HCT116 (cell line): ENCODE data around the gene HRG. TPM values are rescaled to one million over a fixed set of nuclear protein-coding genes. Genes with fewer than 3 reads are reported as not detected.

Source experiments
- ATAC-seq: fragments of 200-7000 bp; cut with Tn5 transposase; 2 replicates; pipeline ENCODE4 v1.9.1; 2020; ENCODE audit warnings: mild to moderate bottlenecking, moderate library complexity
- BruUV-seq: library from RNA; stranded (reverse); fragments of 400-500 nt; replicated peaks from 2 replicates; lab custom pipeline; 2021; lab: Mats Ljungman, UMichigan
- CTCF ChIA-PET: fragments of 300-600 bp; sonication (Branson Sonifier 250); formaldehyde crosslinking; loops from one replicate; lab custom pipeline; 2021; ENCODE audit warnings: antibody characterized with exemption; lab: Charles Lee
- POLR2A ChIA-PET: fragments of 300-600, 350-600 bp; sonication (Branson Sonifier 250); formaldehyde crosslinking; loops from one replicate; lab custom pipeline; 2021; ENCODE audit warnings: antibody characterized with exemption; lab: Charles Lee
- RAD21 ChIA-PET, 2 experiments: fragments of 300-600 bp; sonication (Branson Sonifier 250); formaldehyde crosslinking; loops; one replicate each; lab custom pipeline; 2023; ENCODE audit warnings: low total read pairs in 2 of 2; ENCODE audit not compliant: uncharacterized antibody in 2 of 2, unreplicated experiment in 2 of 2, low non-redundant PET in 1 of 2; lab: Charles Lee
- DNase-seq: peaks from one replicate; pipeline ENCODE4 v3.0.0-alpha.2; 2010; ENCODE audit warnings: low read depth, low spot score
- H2AFZ ChIP-seq: fragments of 200-600 bp; shearing (Covaris generic), sonication (generic); 2 replicates; pipeline ENCODE4 v1.6.1; 2017; ENCODE audit warnings: low read depth, mixed run types, mixed read lengths, antibody characterized with exemption, low read length; ENCODE audit not compliant: poor library complexity, severe bottlenecking
- H3K27ac ChIP-seq: 2 replicates; pipeline ENCODE4 v1.5.1; 2012; ENCODE audit warnings: low read depth, low read length
- H3K27me3 ChIP-seq: fragments of 200-600 bp; sonication (generic); 2 replicates; pipeline ENCODE4 v1.6.1; 2016; ENCODE audit warnings: mixed run types, low read length, mixed read lengths; ENCODE audit not compliant: insufficient read depth
- H3K36me3 ChIP-seq, 2 experiments: fragments of 200-500 bp in 1 of 2; fragments of 200-600 bp in 1 of 2; sonication (Bioruptor generic) in 1 of 2; sonication (generic) in 1 of 2; 2 replicates each; pipeline versions ENCODE4 v1.5.1 to v1.6.1; 2014 to 2016; ENCODE audit warnings: low read length in 2 of 2, inconsistent platforms in 1 of 2, mixed read lengths in 1 of 2, mixed run types in 1 of 2; ENCODE audit not compliant: insufficient read depth in 2 of 2, control insufficient read depth in 1 of 2
- H3K4me1 ChIP-seq, 2 experiments: fragments of 200-600 bp in 1 of 2; sonication (generic) in 1 of 2; 2 replicates each; pipeline versions ENCODE4 v1.5.1 to v1.6.1; 2012 to 2017; ENCODE audit warnings: low read length in 2 of 2, inconsistent platforms in 1 of 2, mild to moderate bottlenecking in 1 of 2, mixed read lengths in 1 of 2, mixed run types in 1 of 2, moderate library complexity in 1 of 2; ENCODE audit not compliant: insufficient read depth in 2 of 2, control insufficient read depth in 1 of 2
- H3K4me2 ChIP-seq: fragments of 200-600 bp; sonication (generic); 2 replicates; pipeline ENCODE4 v1.6.1; 2017; ENCODE audit warnings: mixed run types, low read length, mixed read lengths
- H3K4me3 ChIP-seq, 2 experiments: fragments of 200-600 bp in 1 of 2; sonication (generic) in 1 of 2; replicated peaks in 1 of 2; 2 replicates each; pipeline ENCODE4 v1.5.1; 2011 to 2016; ENCODE audit warnings: low read length in 2 of 2, control low read depth in 1 of 2, low read depth in 1 of 2, mild to moderate bottlenecking in 1 of 2, mixed read lengths in 1 of 2, mixed run types in 1 of 2
- H3K79me2 ChIP-seq: fragments of 200-600 bp; sonication (generic); 2 replicates; pipeline ENCODE4 v1.6.1; 2017; ENCODE audit warnings: mild to moderate bottlenecking, mixed run types, low read length, moderate library complexity, mixed read lengths; ENCODE audit not compliant: insufficient read depth
- H3K9ac ChIP-seq: fragments of 200-600 bp; sonication (generic); 2 replicates; pipeline ENCODE4 v1.6.1; 2016; ENCODE audit warnings: low read length, mixed read lengths
- H3K9me2 ChIP-seq: fragments of 200-600 bp; sonication (generic), shearing (Covaris generic); 2 replicates; pipeline ENCODE4 v1.6.1; 2017; ENCODE audit warnings: mixed run types, mild to moderate bottlenecking, moderate library complexity; ENCODE audit not compliant: insufficient read depth
- H3K9me3 ChIP-seq, 2 experiments: fragments of 200-500 bp in 1 of 2; fragments of 200-600 bp in 1 of 2; sonication (Bioruptor generic) in 1 of 2; sonication (generic) in 1 of 2; 2 replicates each; pipeline ENCODE4 v1.6.1; 2014 to 2017; ENCODE audit warnings: low read length in 2 of 2, mixed read lengths in 2 of 2, inconsistent platforms in 1 of 2, low read depth in 1 of 2, mild to moderate bottlenecking in 1 of 2, mixed run types in 1 of 2, moderate library complexity in 1 of 2; ENCODE audit not compliant: control insufficient read depth in 1 of 2, insufficient read depth in 1 of 2
- H4K20me1 ChIP-seq: fragments of 200-600 bp; sonication (generic), shearing (Covaris generic); 2 replicates; pipeline ENCODE4 v1.6.1; 2017; ENCODE audit warnings: mixed run types, mild to moderate bottlenecking, moderate library complexity; ENCODE audit not compliant: insufficient read depth
- CBX3 ChIP-seq: IDR thresholded peaks from 2 replicates; pipeline ENCODE4 v1.6.1; 2012; ENCODE audit warnings: low read depth
- CEBPB ChIP-seq: IDR thresholded peaks from 2 replicates; pipeline ENCODE4 v1.6.1; 2012; ENCODE audit warnings: low read depth
- EGR1 ChIP-seq: IDR thresholded peaks from 2 replicates; pipeline ENCODE4 v1.6.1; 2012; ENCODE audit warnings: low read depth
- ELF1 ChIP-seq: IDR thresholded peaks from 2 replicates; pipeline ENCODE4 v1.6.1; 2012; ENCODE audit warnings: low read depth, borderline replicate concordance
- EZH2 ChIP-seq: fragments of 200-600 bp; sonication (generic); IDR thresholded peaks from 2 replicates; pipeline ENCODE4 v1.6.1; 2017; ENCODE audit warnings: antibody characterized with exemption, mixed run types
- EZH2phosphoT487 ChIP-seq: fragments of 200-600 bp; IDR thresholded peaks from 2 replicates; pipeline ENCODE4 v1.6.1; 2018; ENCODE audit warnings: antibody characterized with exemption, borderline replicate concordance
- FOSL1 ChIP-seq: IDR thresholded peaks from 2 replicates; pipeline ENCODE4 v1.6.1; 2012; ENCODE audit warnings: low read depth
- JUND ChIP-seq: IDR thresholded peaks from 2 replicates; pipeline ENCODE4 v1.6.1; 2012
- POLR2A ChIP-seq: IDR thresholded peaks from 2 replicates; pipeline ENCODE4 v1.7.0; 2011; ENCODE audit warnings: borderline replicate concordance; ENCODE audit not compliant: insufficient read depth, insufficient read length; ENCODE audit errors: extremely low read depth
- POLR2AphosphoS5 ChIP-seq: IDR thresholded peaks from 2 replicates; pipeline ENCODE4 v1.6.1; 2011; ENCODE audit warnings: mild to moderate bottlenecking, low read depth, low read length, moderate library complexity
- SIN3A ChIP-seq: IDR thresholded peaks from 2 replicates; pipeline ENCODE4 v1.6.1; 2012; ENCODE audit warnings: low read depth
- SRF ChIP-seq: IDR thresholded peaks from 2 replicates; pipeline ENCODE4 v1.6.1; 2012; ENCODE audit warnings: low read depth
- TCF7L2 ChIP-seq: IDR thresholded peaks from 2 replicates; pipeline ENCODE4 v1.7.0; 2011; ENCODE audit warnings: borderline replicate concordance, inconsistent platforms; ENCODE audit not compliant: insufficient read depth, insufficient read length; ENCODE audit errors: extremely low read depth
- YY1 ChIP-seq: IDR thresholded peaks from 2 replicates; pipeline ENCODE4 v1.6.1; 2011; ENCODE audit warnings: low read length, low read depth, moderate library complexity, mild to moderate bottlenecking; ENCODE audit not compliant: insufficient replicate concordance; ENCODE audit errors: extremely low read depth
- ZFX ChIP-seq: fragments of 450-650 bp; IDR thresholded peaks from 2 replicates; pipeline ENCODE4 v1.6.1; 2017
- intact Hi-C: fragments of 100-400 bp; cut with micrococcal nuclease; formaldehyde crosslinking; loops from 2 replicates; pipeline ENCODE4 v1.10.0; 2022
- total RNA-seq: library from RNA; stranded (reverse); gene quantifications from one replicate; pipeline ENCODE4 v1.2.1, GENCODE V29; 2021; ENCODE audit not compliant: unreplicated experiment
- TF ChIP-seq, protein P1 (sequence below), 3 experiments: fragments of 200-600 bp in 1 of 3; sonication (generic) in 1 of 3; IDR thresholded peaks in 2 of 3; conservative IDR thresholded peaks in 1 of 3; 2 replicates each; pipeline ENCODE4 v1.5.1; 2012 to 2017; ENCODE audit warnings: low read depth in 2 of 3, low read length in 2 of 3, antibody characterized with exemption in 1 of 3, borderline replicate concordance in 1 of 3, control low read depth in 1 of 3, mild to moderate bottlenecking in 1 of 3, mixed read lengths in 1 of 3, mixed run types in 1 of 3, moderate library complexity in 1 of 3; ENCODE audit not compliant: insufficient read depth in 1 of 3
- TF ChIP-seq, protein P2 (sequence below): IDR thresholded peaks from 2 replicates; pipeline ENCODE4 v1.6.1; 2012
- TF ChIP-seq, protein P3 (sequence below): IDR thresholded peaks from 2 replicates; pipeline ENCODE4 v1.6.1; 2011; ENCODE audit warnings: mild to moderate bottlenecking, low read length, moderate library complexity; ENCODE audit not compliant: insufficient replicate concordance; ENCODE audit errors: extremely low read depth
- TF ChIP-seq, protein P4 (sequence below): IDR thresholded peaks from 2 replicates; pipeline ENCODE4 v1.6.1; 2012

The HRG gene
- total RNA-seq, 1 experiment from 2014 or later: 0.42 TPM

DNA sequence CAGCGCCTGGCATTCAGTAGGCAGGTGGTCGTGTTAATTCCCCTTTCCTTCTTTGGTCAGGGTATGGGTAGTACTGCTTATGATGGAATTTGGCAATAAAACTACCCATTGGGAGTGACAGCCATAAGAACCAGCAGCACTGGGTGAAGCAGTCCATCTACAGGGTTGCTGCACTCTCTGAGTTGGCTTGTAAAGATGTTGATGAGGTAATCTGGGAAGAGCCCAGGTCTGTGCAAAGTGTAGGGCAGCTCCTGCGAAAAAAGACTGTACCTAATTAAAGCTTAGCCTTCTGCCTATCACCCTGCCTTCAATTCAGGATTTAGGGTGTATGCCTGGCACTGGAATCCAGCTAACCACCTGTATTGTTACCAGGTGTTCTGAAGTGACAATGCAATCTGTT lies 30.3 kb upstream of the HRG start:
- no TSS peak for BruUV-seq
- Histone ChIP-seq H3K4me2 (no peak overlapping the region), H3K9ac (no peak overlapping the region), H3K27ac (no peak overlapping the region), H3K36me3 (no peaks in the 10 kb centered on the region), H3K27me3 (no peaks in the 10 kb centered on the region), H3K4me3 (no peak overlapping the region), H4K20me1 (no peaks in the 10 kb centered on the region), H3K79me2 (no peaks in the 10 kb centered on the region), H2AFZ (no peak overlapping the region), H3K9me2 (no peaks in the 10 kb centered on the region), H3K4me1 (peaks cover 0 to 3% of the 10 kb centered on the region in 2 experiments; a peak in 1 of 4 replicates), H3K9me3 (no peaks in the 10 kb centered on the region)
- intact Hi-C loops: no loop called here
- TF ChIP-seq, protein P1, sequence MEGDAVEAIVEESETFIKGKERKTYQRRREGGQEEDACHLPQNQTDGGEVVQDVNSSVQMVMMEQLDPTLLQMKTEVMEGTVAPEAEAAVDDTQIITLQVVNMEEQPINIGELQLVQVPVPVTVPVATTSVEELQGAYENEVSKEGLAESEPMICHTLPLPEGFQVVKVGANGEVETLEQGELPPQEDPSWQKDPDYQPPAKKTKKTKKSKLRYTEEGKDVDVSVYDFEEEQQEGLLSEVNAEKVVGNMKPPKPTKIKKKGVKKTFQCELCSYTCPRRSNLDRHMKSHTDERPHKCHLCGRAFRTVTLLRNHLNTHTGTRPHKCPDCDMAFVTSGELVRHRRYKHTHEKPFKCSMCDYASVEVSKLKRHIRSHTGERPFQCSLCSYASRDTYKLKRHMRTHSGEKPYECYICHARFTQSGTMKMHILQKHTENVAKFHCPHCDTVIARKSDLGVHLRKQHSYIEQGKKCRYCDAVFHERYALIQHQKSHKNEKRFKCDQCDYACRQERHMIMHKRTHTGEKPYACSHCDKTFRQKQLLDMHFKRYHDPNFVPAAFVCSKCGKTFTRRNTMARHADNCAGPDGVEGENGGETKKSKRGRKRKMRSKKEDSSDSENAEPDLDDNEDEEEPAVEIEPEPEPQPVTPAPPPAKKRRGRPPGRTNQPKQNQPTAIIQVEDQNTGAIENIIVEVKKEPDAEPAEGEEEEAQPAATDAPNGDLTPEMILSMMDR (IDR thresholded peaks at IDR 0.05 in 2 of 3, conservative IDR thresholded peaks at IDR 0.05 in 1 of 3; ENCODE audit: borderline replicate concordance in 1 of 3, insufficient read depth in 1 of 3, low read depth in 2 of 3, low read length in 2 of 3): no peak
- TF ChIP-seq, protein P2, sequence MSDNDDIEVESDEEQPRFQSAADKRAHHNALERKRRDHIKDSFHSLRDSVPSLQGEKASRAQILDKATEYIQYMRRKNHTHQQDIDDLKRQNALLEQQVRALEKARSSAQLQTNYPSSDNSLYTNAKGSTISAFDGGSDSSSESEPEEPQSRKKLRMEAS: no peak
- no peak for TF ChIP-seq ZFX
- no peak for TF ChIP-seq EZH2
- no peak for TF ChIP-seq TCF7L2
- TF ChIP-seq FOSL1: no peak
- TF ChIP-seq POLR2A: no peak
- no peak for TF ChIP-seq SRF
- TF ChIP-seq EGR1: no peak
- TF ChIP-seq SIN3A: no peak
- TF ChIP-seq, protein P3, sequence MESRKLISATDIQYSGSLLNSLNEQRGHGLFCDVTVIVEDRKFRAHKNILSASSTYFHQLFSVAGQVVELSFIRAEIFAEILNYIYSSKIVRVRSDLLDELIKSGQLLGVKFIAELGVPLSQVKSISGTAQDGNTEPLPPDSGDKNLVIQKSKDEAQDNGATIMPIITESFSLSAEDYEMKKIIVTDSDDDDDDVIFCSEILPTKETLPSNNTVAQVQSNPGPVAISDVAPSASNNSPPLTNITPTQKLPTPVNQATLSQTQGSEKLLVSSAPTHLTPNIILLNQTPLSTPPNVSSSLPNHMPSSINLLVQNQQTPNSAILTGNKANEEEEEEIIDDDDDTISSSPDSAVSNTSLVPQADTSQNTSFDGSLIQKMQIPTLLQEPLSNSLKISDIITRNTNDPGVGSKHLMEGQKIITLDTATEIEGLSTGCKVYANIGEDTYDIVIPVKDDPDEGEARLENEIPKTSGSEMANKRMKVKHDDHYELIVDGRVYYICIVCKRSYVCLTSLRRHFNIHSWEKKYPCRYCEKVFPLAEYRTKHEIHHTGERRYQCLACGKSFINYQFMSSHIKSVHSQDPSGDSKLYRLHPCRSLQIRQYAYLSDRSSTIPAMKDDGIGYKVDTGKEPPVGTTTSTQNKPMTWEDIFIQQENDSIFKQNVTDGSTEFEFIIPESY: no peak
- no peak for TF ChIP-seq YY1
- TF ChIP-seq ELF1: no peak
- TF ChIP-seq EZH2phosphoT487: no peak
- TF ChIP-seq CBX3: no peak
- no peak for TF ChIP-seq JUND
- TF ChIP-seq, protein P4, sequence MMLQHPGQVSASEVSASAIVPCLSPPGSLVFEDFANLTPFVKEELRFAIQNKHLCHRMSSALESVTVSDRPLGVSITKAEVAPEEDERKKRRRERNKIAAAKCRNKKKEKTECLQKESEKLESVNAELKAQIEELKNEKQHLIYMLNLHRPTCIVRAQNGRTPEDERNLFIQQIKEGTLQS: no peak
- TF ChIP-seq POLR2AphosphoS5: no peak
- no peak for TF ChIP-seq CEBPB
- ChIA-PET RAD21 (no interaction called here), POLR2A (no interaction called here), CTCF (no interaction called here)
- ATAC-seq (no peak), DNase-seq (no peak)
